GF-D8 (cell line): ENCODE measurements around the gene THRSP.

Experiments used
- DNase-seq: peaks from one replicate; lab custom pipeline; 2025; lab: John Stamatoyannopoulos, UW

The THRSP gene

GRCh38 chr11:78097666-78098385 is 34.2 kb downstream of the THRSP start:
- DNase-seq = no peak

GRCh38 chr11:78099666-78100065 is 36.0 kb downstream of the THRSP start:
- no peak for DNase-seq

GRCh38 chr11:78100261-78100660 is 36.6 kb downstream of the THRSP start:
- DNase-seq = no peak

GRCh38 chr11:78100676-78101472 is 37.2 kb downstream of the THRSP start:
- no peak for DNase-seq

GRCh38 chr11:78109081-78110015 is 45.7 kb downstream of the THRSP start:
- DNase-seq = no peak

- no peak for DNase-seq
Measured at GRCh38 chr11:78110351-78110750, 46.7 kb downstream of the THRSP start.

- no peak for DNase-seq
Measured at GRCh38 chr11:78110830-78111229, 47.2 kb downstream of the THRSP start.

GRCh38 chr11:78111298-78111697 is 47.6 kb downstream of the THRSP start:
- no peak for DNase-seq

- no peak for DNase-seq
Measured at GRCh38 chr11:78112582-78113275, 49.1 kb downstream of the THRSP start.
